Transverse colon (tissue), 4 donors: ENCODE results near the gene RGS11. TPM values are rescaled to one million over a fixed set of nuclear protein-coding genes. Genes with fewer than 3 reads are reported as not detected.

ENCODE experiments used
- DNase-seq: peaks from one replicate; pipeline ENCODE4 v3.0.0-alpha.2; 2019
- H3K27ac ChIP-seq, 4 donors: fragments of 200-600 bp; sonication (generic); 2 replicates each; pipeline ENCODE4 v1.5.1; 2016 to 2018; ENCODE audit warnings: inconsistent platforms in 4 of 4
- H3K27me3 ChIP-seq: fragments of 200-600 bp; sonication (generic); 2 replicates; pipeline ENCODE4 v1.5.1; 2017; ENCODE audit warnings: inconsistent platforms
- H3K36me3 ChIP-seq, 4 donors: fragments of 200-600 bp; sonication (generic); 2 replicates each; pipeline ENCODE4 v1.5.1; 2017 to 2019; ENCODE audit warnings: inconsistent platforms in 4 of 4
- H3K4me1 ChIP-seq, 4 donors: fragments of 200-600 bp; sonication (generic); 2 replicates each; pipeline ENCODE4 v1.5.1; 2017 to 2020; ENCODE audit warnings: inconsistent platforms in 4 of 4
- H3K4me3 ChIP-seq, 4 donors: fragments of 200-600 bp; sonication (generic); 1 replicate in 1 of 4; 2 replicates in 3 of 4; pipeline versions ENCODE4 v1.5.1 to v1.6.1; 2017 to 2019; ENCODE audit warnings: inconsistent platforms in 4 of 4
- H3K9me3 ChIP-seq, 2 donors: fragments of 200-600 bp; sonication (generic); 2 replicates each; pipeline ENCODE4 v1.5.1; 2017 to 2019; ENCODE audit warnings: inconsistent platforms in 2 of 2
- CTCF ChIP-seq, 5 experiments: fragments of 200-600 bp in 3 of 5; fragments of 450-650 bp in 2 of 5; sonication (generic) in 3 of 5; IDR thresholded peaks; 1 replicate in 2 of 5; 2 replicates in 3 of 5; pipeline ENCODE4 v1.5.1; 2016 to 2017; ENCODE audit warnings: antibody characterized with exemption in 5 of 5, inconsistent platforms in 3 of 5, mild to moderate bottlenecking in 2 of 5, moderate library complexity in 1 of 5
- EP300 ChIP-seq: sonication (generic); formaldehyde crosslinking; IDR thresholded peaks from one replicate; pipeline ENCODE4 v1.6.1; 2017; ENCODE audit warnings: antibody characterized with exemption, low read depth
- POLR2A ChIP-seq: fragments of 450-650 bp; IDR thresholded peaks from one replicate; pipeline ENCODE4 v1.6.1; 2016; ENCODE audit warnings: antibody characterized with exemption, mild to moderate bottlenecking, moderate library complexity
- POLR2AphosphoS5 ChIP-seq, 3 donors: sonication (generic); formaldehyde crosslinking; IDR thresholded peaks; one replicate each; pipeline ENCODE4 v1.6.1; 2016; ENCODE audit warnings: antibody characterized with exemption in 3 of 3
- WGBS, 2 donors: methylation state at CpG; one replicate each; pipeline ENCODE4 v1.1.5; 2018; ENCODE audit warnings: low coverage in 1 of 2; 5-methylcytosine and 5-hydroxymethylcytosine counted together
- in situ Hi-C, 4 donors: fragments of 200-750 bp; cut with MboI; loops; one replicate each; pipeline versions ENCODE4 v1.15.0 to v1.15.1; 2017; ENCODE audit warnings: low sequenced_read_pairs in 3 of 4, low pct_ligation_motif_present in 1 of 4, low pct_unique_long_range_greater_than_20kb in 1 of 4
- intact Hi-C: fragments of 100-400 bp; cut with DNase I; formaldehyde crosslinking; loops from one replicate; pipeline ENCODE4 v1.15.1; 2023; ENCODE audit warnings: low total_unique reads
- total RNA-seq, 4 donors: library from RNA; depleted of rRNA; stranded (reverse); fragments of >200 nt; gene quantifications; one replicate each; pipeline ENCODE4 v1.1.0, GENCODE V29; 2016

RGS11 gene
- total RNA-seq, 4 donors from 2014 or later: 2.0 to 24.3 (median 6.7) TPM

DNA sequence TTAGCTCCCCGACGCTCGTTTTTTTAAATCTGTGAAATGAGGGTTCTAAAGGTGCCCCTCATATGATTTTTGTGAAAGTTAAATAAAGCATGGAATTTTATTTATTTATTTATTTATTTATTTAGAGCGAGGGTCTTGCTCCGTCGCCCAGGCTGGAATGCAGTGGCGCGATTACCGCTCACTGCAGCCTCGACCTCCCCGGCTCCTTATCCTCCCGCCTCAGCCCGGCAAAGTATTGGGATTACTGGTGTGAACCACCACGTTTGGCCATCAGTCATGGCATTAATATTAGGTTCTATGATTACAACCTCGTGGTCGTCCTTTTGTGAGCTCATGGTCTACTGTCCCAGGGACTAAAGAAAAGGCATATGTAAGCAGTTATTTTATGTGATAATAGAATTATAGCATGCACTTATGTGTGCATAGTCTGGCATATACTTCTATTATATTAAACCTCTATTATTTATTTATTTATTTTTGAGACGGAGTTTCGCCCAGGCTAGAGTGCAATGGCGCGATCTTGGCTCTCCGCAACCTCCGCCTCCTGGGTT lies 45.9 kb downstream of the RGS11 start:
- intact Hi-C loops: no loop called here
- Histone ChIP-seq H3K4me1 (peaks cover 9 to 25% (median 16%) of the 10 kb centered on the region in 4 donors), H3K27me3 (no peaks in the 10 kb centered on the region), H3K9me3 (no peaks in the 10 kb centered on the region), H3K27ac (peak overlapping the region; percentile 96 to 98 (median 97)), H3K4me3 (peak overlapping the region; percentile 9 to 87 (median 82)), H3K36me3 (peaks cover 0 to 18% (median 7%) of the 10 kb centered on the region in 4 donors)
- in situ Hi-C loops: no loop called here
- 80 to 93% methylated on average over 8 to 22 of the region's 22 CpGs for WGBS, 2 donors
- TF ChIP-seq POLR2A: no peak
- TF ChIP-seq EP300: no peak
- no peak for TF ChIP-seq CTCF (IDR thresholded peaks at IDR 0.05)
- TF ChIP-seq POLR2AphosphoS5 (IDR thresholded peaks at IDR 0.05): no peak
- no peak for DNase-seq

- Histone ChIP-seq H3K27ac (peak within 1 kb of the TSS; percentile 96 to 98 (median 97)), H3K4me3 (peak within 1 kb of the TSS; percentile 79 to 91 (median 86)), H3K9me3 (no peaks in the 10 kb centered on the region), H3K27me3 (no peaks in the 10 kb centered on the region), H3K36me3 (peaks cover 0 to 25% (median 11%) of the 10 kb centered on the region in 4 donors), H3K4me1 (peaks cover 9 to 25% (median 16%) of the 10 kb centered on the region in 4 donors)
- DNase-seq: peak; percentile 90
- in situ Hi-C loops (no loop called here), intact Hi-C loops (no loop called here)
- peak; percentile 44 for TF ChIP-seq EP300
- peak in 1 of 5 experiments; percentile 16 for TF ChIP-seq CTCF (IDR thresholded peaks at IDR 0.05)
- peak; percentile 98 for TF ChIP-seq POLR2AphosphoS5 (IDR thresholded peaks at IDR 0.05)
- peak; percentile 94 for TF ChIP-seq POLR2A
- WGBS, 2 donors: 2 to 23% methylated on average over 4 to 80 of the region's 88 CpGs
These were observed 46.7 kb downstream of the RGS11 start, which contains the start of gene LUC7L for GRCh38 chr16:228852-229730. LUC7L (minus strand) TSS chr16:229449; CDS start chr16:229339, 110 bp downstream.

GRCh38 chr16:228151-228851 lies 47.4 kb downstream of the RGS11 start:
- H3K4me1 ChIP-seq: peaks cover 9 to 21% (median 16%) of the 10 kb centered on the region in 4 donors
- TF ChIP-seq CTCF (IDR thresholded peaks at IDR 0.05): no peak
- no peak for TF ChIP-seq POLR2AphosphoS5 (IDR thresholded peaks at IDR 0.05)
- TF ChIP-seq EP300: no peak
- no peak for TF ChIP-seq POLR2A
- 18 to 51% methylated on average over 4 to 9 of the region's 9 CpGs for WGBS, 2 donors
- H3K36me3 ChIP-seq: peaks cover 0 to 33% (median 15%) of the 10 kb centered on the region in 4 donors
- H3K4me3 ChIP-seq: peak overlapping the region; percentile 79 to 91 (median 86)
- no peaks in the 10 kb centered on the region for H3K27me3 ChIP-seq
- in situ Hi-C loops (no loop called here), intact Hi-C loops (no loop called here)
- H3K27ac ChIP-seq: peak overlapping the region; percentile 96 to 98 (median 97)
- H3K9me3 ChIP-seq: no peaks in the 10 kb centered on the region
- DNase-seq: no peak

- TF ChIP-seq POLR2AphosphoS5 (IDR thresholded peaks at IDR 0.05): no peak
- TF ChIP-seq EP300: no peak
- TF ChIP-seq POLR2A: no peak
- TF ChIP-seq CTCF (IDR thresholded peaks at IDR 0.05): no peak
- in situ Hi-C loops: no loop called here
- Histone ChIP-seq H3K4me1 (peaks cover 0 to 3% (median 1%) of the 10 kb centered on the region in 4 donors), H3K27ac (no peak overlapping the region), H3K27me3 (no peaks in the 10 kb centered on the region), H3K36me3 (peaks cover 0 to 73% (median 28%) of the 10 kb centered on the region in 4 donors), H3K4me3 (no peak overlapping the region), H3K9me3 (no peaks in the 10 kb centered on the region)
- 60 to 74% methylated on average over 3 to 4 of the region's 4 CpGs for WGBS, 2 donors
- DNase-seq: no peak
- intact Hi-C loops: no loop called here
These were observed 55.7 kb downstream of the RGS11 start for GRCh38 chr16:220021-220420.
